Keratinocyte (primary cell): Measurements from ENCODE around the gene NRG3. TPM values are rescaled to one million over a fixed set of nuclear protein-coding genes. Genes with fewer than 3 reads are reported as not detected.

Experiments used
- DNase-seq: peaks from one replicate; pipeline ENCODE4 v3.0.0-alpha.2; 2011; ENCODE audit warnings: low read depth, missing footprints, low spot score
- FAIRE-seq: peaks from 2 replicates; lab custom pipeline; 2011; peaks lifted over from hg19 to GRCh38; lab: Jason Lieb, UNC
- H2AFZ ChIP-seq: 2 replicates; pipeline ENCODE4 v1.6.0; 2012; ENCODE audit warnings: low read length, control low read depth, inconsistent platforms; ENCODE audit not compliant: control insufficient read depth
- H3K27ac ChIP-seq: 2 replicates; pipeline ENCODE4 v1.5.1; 2011; ENCODE audit warnings: low read length; ENCODE audit not compliant: control insufficient read depth, insufficient read depth
- H3K27me3 ChIP-seq: 3 replicates; pipeline ENCODE4 v1.6.0; 2011; ENCODE audit warnings: low read length; ENCODE audit not compliant: control insufficient read depth, insufficient read depth; ENCODE audit errors: extremely low read depth
- H3K36me3 ChIP-seq, 2 experiments: 2 replicates in 1 of 2; 3 replicates in 1 of 2; pipeline ENCODE4 v1.5.1; 2011; ENCODE audit warnings: low read length in 2 of 2, mild to moderate bottlenecking in 1 of 2; ENCODE audit not compliant: control insufficient read depth in 2 of 2, insufficient read depth in 2 of 2; ENCODE audit errors: extremely low read depth in 1 of 2
- H3K4me1 ChIP-seq: 3 replicates; pipeline ENCODE4 v1.5.1; 2011; ENCODE audit warnings: low read length; ENCODE audit not compliant: control insufficient read depth, insufficient read depth; ENCODE audit errors: extremely low read depth
- H3K4me2 ChIP-seq: 3 replicates; pipeline ENCODE4 v1.6.0; 2011; ENCODE audit warnings: low read depth, low read length; ENCODE audit not compliant: control insufficient read depth, insufficient read depth; ENCODE audit errors: extremely low read depth
- H3K4me3 ChIP-seq, 3 experiments: fragments of 200-600 bp in 1 of 3; sonication (generic) in 1 of 3; 2 replicates in 2 of 3; 3 replicates in 1 of 3; pipeline ENCODE4 v1.5.1; 2011 to 2016; ENCODE audit warnings: low read length in 3 of 3, mild to moderate bottlenecking in 3 of 3, control low read depth in 2 of 3, inconsistent platforms in 1 of 3, low read depth in 1 of 3, mixed read lengths in 1 of 3, mixed run types in 1 of 3, moderate library complexity in 1 of 3; ENCODE audit not compliant: control insufficient read depth in 2 of 3, insufficient read depth in 2 of 3; ENCODE audit errors: extremely low read depth in 1 of 3
- H3K79me2 ChIP-seq: 2 replicates; pipeline ENCODE4 v1.6.0; 2012; ENCODE audit warnings: low read length; ENCODE audit not compliant: control insufficient read depth, insufficient read depth
- H3K9ac ChIP-seq: 3 replicates; pipeline ENCODE4 v1.6.0; 2011; ENCODE audit warnings: low read length; ENCODE audit not compliant: control insufficient read depth, insufficient read depth; ENCODE audit errors: extremely low read depth
- H3K9me1 ChIP-seq: 3 replicates; pipeline ENCODE4 v1.6.0; 2011; ENCODE audit warnings: low read length; ENCODE audit not compliant: control insufficient read depth, insufficient read depth; ENCODE audit errors: extremely low read depth
- H3K9me3 ChIP-seq: 2 replicates; pipeline ENCODE4 v1.5.1; 2012; ENCODE audit warnings: low read depth, low read length; ENCODE audit not compliant: control insufficient read depth
- H4K20me1 ChIP-seq: 3 replicates; pipeline ENCODE4 v1.6.0; 2011; ENCODE audit warnings: low read length; ENCODE audit not compliant: control insufficient read depth, insufficient read depth; ENCODE audit errors: extremely low read depth
- CTCF ChIP-seq, 3 experiments: IDR thresholded peaks in 1 of 3; conservative IDR thresholded peaks in 1 of 3; optimal IDR thresholded peaks in 1 of 3; 2 replicates in 2 of 3; 3 replicates in 1 of 3; pipeline versions ENCODE3 to v1.5.1; 2011; ENCODE audit warnings: low read length in 3 of 3, mild to moderate bottlenecking in 3 of 3, moderate library complexity in 2 of 3, control low read depth in 1 of 3, inconsistent platforms in 1 of 3; ENCODE audit not compliant: insufficient read depth in 2 of 3; ENCODE audit errors: extremely low read depth in 1 of 3
- EZH2 ChIP-seq: IDR thresholded peaks from one replicate; pipeline ENCODE4 v1.6.1; 2012; ENCODE audit warnings: inconsistent platforms, mild to moderate bottlenecking, low read length, moderate library complexity
- dilution Hi-C: fragments of 300-500 bp; cut with MboI; formaldehyde crosslinking; loops from one replicate; pipeline ENCODE4 v1.7.0; 2020; ENCODE audit warnings: low sequenced_read_pairs; ENCODE audit not compliant: extremely low pct_ligation_motif_present
- polyA plus RNA-seq, 5 experiments: library from polyadenylated mRNA; depleted of rRNA in 3 of 5; stranded (reverse) in 3 of 5; stranded (forward) in 1 of 5; unstranded in 1 of 5; fragments of >200 nt; gene quantifications; 1 replicate in 1 of 5; 2 replicates in 3 of 5; 3 replicates in 1 of 5; pipeline versions ENCODE4 v1.2.1 to v1.2.3, GENCODE V29; 2011 to 2012; ENCODE audit warnings: missing spikeins in 2 of 5, low read depth in 1 of 5, low replicate concordance in 1 of 5

NRG3 gene
- polyA plus RNA-seq, 1 donor (not counting 4 experiments of a cell fraction or from before 2014, with no cell fraction given): not detected

- FAIRE-seq: no peak
- dilution Hi-C loops: no loop called here
These were observed 433.6 kb downstream of the NRG3 start for GRCh38 chr10:82308641-82309040.

GRCh38 chr10:82310839-82311238 is 435.8 kb downstream of the NRG3 start:
- no peaks in the 10 kb centered on the region for H3K27me3 ChIP-seq
- H4K20me1 ChIP-seq: no peaks in the 10 kb centered on the region
- TF ChIP-seq EZH2 (no peak), CTCF (optimal IDR thresholded peaks at IDR 0.05 in 1 of 3, IDR thresholded peaks at IDR 0.05 in 1 of 3, conservative IDR thresholded peaks at IDR 0.05 in 1 of 3; ENCODE audit: extremely low read depth in 1 of 3, insufficient read depth in 2 of 3, low read length in 3 of 3) (no peak)
- H2AFZ ChIP-seq: no peak overlapping the region
- no peaks in the 10 kb centered on the region for H3K36me3 ChIP-seq
- no peak overlapping the region for H3K4me3 ChIP-seq
- no peaks in the 10 kb centered on the region for H3K79me2 ChIP-seq
- H3K9ac ChIP-seq: no peak overlapping the region
- H3K27ac ChIP-seq: no peak overlapping the region
- dilution Hi-C loops: no loop called here
- no peak overlapping the region for H3K4me2 ChIP-seq
- no peaks in the 10 kb centered on the region for H3K9me3 ChIP-seq
- DNase-seq (no peak), FAIRE-seq (no peak)
- no peaks in the 10 kb centered on the region for H3K9me1 ChIP-seq
- no peaks in the 10 kb centered on the region for H3K4me1 ChIP-seq

More at GRCh38 chr10:82308641-82309040, 433.6 kb downstream of the NRG3 start:
- Histone ChIP-seq H3K9me1 (no peaks in the 10 kb centered on the region), H3K4me3 (no peak overlapping the region), H4K20me1 (no peaks in the 10 kb centered on the region), H3K9ac (no peak overlapping the region), H3K9me3 (no peaks in the 10 kb centered on the region), H3K79me2 (no peaks in the 10 kb centered on the region), H3K36me3 (no peaks in the 10 kb centered on the region), H3K4me2 (no peak overlapping the region), H2AFZ (no peak overlapping the region), H3K27me3 (no peaks in the 10 kb centered on the region), H3K4me1 (no peaks in the 10 kb centered on the region), H3K27ac (no peak overlapping the region)
- TF ChIP-seq EZH2 (no peak), CTCF (optimal IDR thresholded peaks at IDR 0.05 in 1 of 3, IDR thresholded peaks at IDR 0.05 in 1 of 3, conservative IDR thresholded peaks at IDR 0.05 in 1 of 3; ENCODE audit: extremely low read depth in 1 of 3, insufficient read depth in 2 of 3, low read length in 3 of 3) (no peak)
- DNase-seq: no peak
